K562 (cell line): ENCODE measurements around the gene IGF1R. TPM values are rescaled to one million over a fixed set of nuclear protein-coding genes. Genes with fewer than 3 reads are reported as not detected.
A peak's percentile ranks its signal among the peaks of the same experiment; 100 is the strongest.

Experiments
- AFF4 ChIP-seq: sonication (generic); formaldehyde crosslinking; IDR thresholded peaks from 2 replicates; pipeline ENCODE4 v1.8.0; 2023; ENCODE audit warnings: mild to moderate bottlenecking, missing genetic modification reagents
- CBX5 ChIP-seq: IDR thresholded peaks from 2 replicates; pipeline ENCODE4 v1.6.1; 2014; ENCODE audit warnings: low read depth, borderline replicate concordance
- CTCFL ChIP-seq: IDR thresholded peaks from 2 replicates; pipeline ENCODE4 v1.6.1; 2011; ENCODE audit warnings: borderline replicate concordance, low read depth, mild to moderate bottlenecking, moderate library complexity, low read length; ENCODE audit not compliant: insufficient read depth, poor library complexity, severe bottlenecking
- DPF2 ChIP-seq: fragments of 450-650 bp; IDR thresholded peaks from 2 replicates; pipeline ENCODE4 v1.6.1; 2016
- HMGXB4 ChIP-seq: sonication (generic); formaldehyde crosslinking; IDR thresholded peaks from 2 replicates; pipeline ENCODE4 v1.8.1; 2023; ENCODE audit warnings: mild to moderate bottlenecking, missing genetic modification reagents
- KLF13 ChIP-seq: fragments of 450-650 bp; IDR thresholded peaks from 2 replicates; pipeline ENCODE4 v1.6.1; 2016; ENCODE audit warnings: missing genetic modification characterization, low read depth, mild to moderate bottlenecking, missing compliant biosample characterization, moderate library complexity, borderline replicate concordance
- MEF2A ChIP-seq: IDR thresholded peaks from 2 replicates; pipeline ENCODE4 v1.6.1; 2011; ENCODE audit warnings: low read depth, mild to moderate bottlenecking, low read length, moderate library complexity; ENCODE audit not compliant: control insufficient read depth
- NONO ChIP-seq, 2 experiments: fragments of 200-400 bp in 1 of 2; fragments of 450-650 bp in 1 of 2; formaldehyde crosslinking in 1 of 2; IDR thresholded peaks; 2 replicates each; pipeline ENCODE4 v1.6.1; 2017; ENCODE audit warnings: low read depth in 2 of 2, mild to moderate bottlenecking in 2 of 2, moderate library complexity in 2 of 2, low read length in 1 of 2
- NRF1 ChIP-seq, 2 experiments: fragments of 450-650 bp; IDR thresholded peaks in 1 of 2; conservative IDR thresholded peaks in 1 of 2; 2 replicates each; pipeline ENCODE4 v1.6.1; 2014; ENCODE audit warnings: mild to moderate bottlenecking in 2 of 2
- POLR2AphosphoS2 ChIP-seq: IDR thresholded peaks from 2 replicates; pipeline ENCODE4 v1.6.1; 2012; ENCODE audit warnings: low read length, improper control_type of control experiment
- RBM25 ChIP-seq: fragments of 200-400 bp; formaldehyde crosslinking; IDR thresholded peaks from 2 replicates; pipeline ENCODE4 v1.6.1; 2018; ENCODE audit warnings: low read length, low read depth, moderate library complexity; ENCODE audit not compliant: severe bottlenecking
- ZNF24 ChIP-seq: fragments of 450-650 bp; IDR thresholded peaks from 2 replicates; pipeline ENCODE4 v1.6.1; 2016
- ZNF263 ChIP-seq: sonication (generic); formaldehyde crosslinking; IDR thresholded peaks from 2 replicates; pipeline ENCODE4 v1.8.0; 2022; ENCODE audit warnings: mild to moderate bottlenecking, missing genetic modification reagents, borderline replicate concordance
- ZNF766 ChIP-seq: fragments of 200-800 bp; sonication (Bioruptor generic); conservative IDR thresholded peaks from 2 replicates; pipeline ENCODE4 v1.6.1; 2016; ENCODE audit warnings: missing genetic modification characterization, missing compliant biosample characterization
- ZNF778 ChIP-seq: fragments of 450-650 bp; formaldehyde crosslinking; IDR thresholded peaks from 2 replicates; pipeline ENCODE4 v1.4.0; 2020; ENCODE audit warnings: mild to moderate bottlenecking, moderate library complexity
- polyA plus RNA-seq, 8 experiments: library from polyadenylated mRNA; depleted of rRNA in 4 of 8; stranded (reverse) in 5 of 8; unstranded in 3 of 8; fragments of >200 nt; fragmentation: Nextera tagmentation in 2 of 8; fragmentation: Illumina TruSeq in 1 of 8; extraction: Ambion mirVana in 2 of 8; extraction: Trizol in 1 of 8; gene quantifications; 2 replicates each; pipeline versions ENCODE4 v1.2.1 to v1.2.3, GENCODE V29; 2011 to 2014; ENCODE audit warnings: inconsistent platforms in 1 of 8, missing spikeins in 1 of 8
- total RNA-seq, 7 experiments: library from RNA; depleted of rRNA in 6 of 7; stranded (reverse); fragments of >200 nt in 6 of 7; fragmentation: Illumina TruSeq in 2 of 7; extraction: Trizol in 2 of 7; gene quantifications; 2 replicates each; pipeline versions ENCODE4 v1.2.1 to v1.2.3, GENCODE V29; 2011 to 2021; ENCODE audit warnings: low replicate concordance in 1 of 7

IGF1R gene
- total and polyA plus RNA-seq, 9 of the 15 experiments (the other 6 are each of a cell fraction or from before 2014, with no cell fraction given) = 0.35 to 8.0 (median 1.6) TPM

- no peak; a peak in 2 of 4 replicates for TF ChIP-seq NRF1 (conservative IDR thresholded peaks at IDR 0.05 in 1 of 2, IDR thresholded peaks at IDR 0.05 in 1 of 2)
- 0 out of 2 replicates have a peak, but pooled peaks have one; percentile 20 for TF ChIP-seq DPF2
- TF ChIP-seq ZNF24 = no peak
- TF ChIP-seq ZNF263 = peak; percentile 34; the same call in 1 of the 2 replicates
- TF ChIP-seq CTCFL = peak; percentile 79
- TF ChIP-seq RBM25 = peak; percentile 3
- TF ChIP-seq MEF2A = no peak
- peak; percentile 81; the same call in 1 of the 2 replicates for TF ChIP-seq KLF13 (tag)
- peak in 1 of 2 experiments; percentile 53; a peak in 2 of 4 replicates for TF ChIP-seq NONO (IDR thresholded peaks at IDR 0.05; ENCODE audit: low read depth in 2 of 2, low read length in 1 of 2)
- TF ChIP-seq AFF4 (CRISPR knock-in tag) = no peak
- TF ChIP-seq HMGXB4 (CRISPR knock-in tag) = peak; percentile 89; the same call in 1 of the 2 replicates
- TF ChIP-seq ZNF766 (CRISPR knock-in tag) = peak; percentile 62; the same call in 1 of the 2 replicates
- no peak for TF ChIP-seq POLR2AphosphoS2
- no peak for TF ChIP-seq CBX5
- TF ChIP-seq ZNF778 (CRISPR knock-in tag) = no peak
- TF ChIP-seq, all 486 proteins: peak for 64
These were observed 1.1 kb upstream of the IGF1R start (continued) for GRCh38 chr15:98647026-98647773.
